HepG2 (cell line): ENCODE results near the gene DHRS1. TPM values are rescaled to one million over a fixed set of nuclear protein-coding genes. Genes with fewer than 3 reads are reported as not detected.
A peak's percentile ranks its signal among the peaks of the same experiment; 100 is the strongest.

Experiments used
- CCDC6 ChIP-seq: sonication (generic); formaldehyde crosslinking; IDR thresholded peaks from 2 replicates; pipeline ENCODE4 v1.8.1; 2022; ENCODE audit warnings: mild to moderate bottlenecking, missing genetic modification reagents, moderate library complexity
- EHMT2 ChIP-seq: fragments of 200-600 bp; sonication (generic); IDR thresholded peaks from 2 replicates; pipeline ENCODE4 v1.7.0; 2017; ENCODE audit warnings: antibody characterized with exemption, low read depth, low read length, borderline replicate concordance
- HDAC6 ChIP-seq: fragments of 200-600 bp; sonication (generic); IDR thresholded peaks from 2 replicates; pipeline ENCODE4 v1.7.0; 2017; ENCODE audit warnings: mild to moderate bottlenecking, antibody characterized with exemption, low read length, low read depth
- HNRNPL ChIP-seq: fragments of 200-400 bp; formaldehyde crosslinking; IDR thresholded peaks from 2 replicates; pipeline ENCODE4 v1.6.1; 2017; ENCODE audit warnings: mild to moderate bottlenecking, low read depth, low read length
- HOXA3 ChIP-seq: sonication (generic); formaldehyde crosslinking; IDR thresholded peaks from 2 replicates; pipeline ENCODE4 v1.5.0; 2020; ENCODE audit warnings: missing genetic modification reagents
- HOXA5 ChIP-seq: sonication (generic); formaldehyde crosslinking; IDR thresholded peaks from 2 replicates; pipeline ENCODE4 v1.4.0; 2020; ENCODE audit warnings: missing genetic modification reagents
- KDM1A ChIP-seq: IDR thresholded peaks from 2 replicates; pipeline ENCODE4 v1.6.1; 2016; ENCODE audit warnings: missing compliant biosample characterization
- MAFF ChIP-seq: IDR thresholded peaks from 2 replicates; pipeline ENCODE4 v1.6.1; 2011; ENCODE audit warnings: low read depth, low read length, improper control_type of control experiment
- MEF2D ChIP-seq: sonication (generic); formaldehyde crosslinking; IDR thresholded peaks from 2 replicates; pipeline ENCODE4 v1.5.1; 2020; ENCODE audit warnings: mild to moderate bottlenecking, missing genetic modification reagents
- MXI1 ChIP-seq: IDR thresholded peaks from 3 replicates; pipeline ENCODE4 v1.6.1; 2012; ENCODE audit warnings: low read depth, low read length, inconsistent platforms, borderline replicate concordance
- POLR2AphosphoS5 ChIP-seq: IDR thresholded peaks from 2 replicates; pipeline ENCODE4 v1.6.1; 2012; ENCODE audit warnings: low read depth, low read length
- RBM22 ChIP-seq: fragments of 200-400 bp; formaldehyde crosslinking; optimal IDR thresholded peaks from 2 replicates; pipeline ENCODE3; 2017; ENCODE audit warnings: mild to moderate bottlenecking, low read length, moderate library complexity
- SRSF9 ChIP-seq: fragments of 200-400 bp; formaldehyde crosslinking; IDR thresholded peaks from 2 replicates; pipeline ENCODE4 v1.6.1; 2018; ENCODE audit warnings: borderline replicate concordance, mild to moderate bottlenecking, low read depth, low read length; ENCODE audit not compliant: insufficient read depth, poor library complexity, severe bottlenecking
- TFDP2 ChIP-seq: sonication (generic); formaldehyde crosslinking; IDR thresholded peaks from 2 replicates; pipeline ENCODE4 v1.4.0; 2020; ENCODE audit warnings: missing genetic modification reagents
- XBP1 ChIP-seq: sonication (generic); formaldehyde crosslinking; IDR thresholded peaks from 2 replicates; pipeline ENCODE4 v1.5.0; 2020; ENCODE audit warnings: missing genetic modification reagents
- ZBTB7A ChIP-seq: sonication (generic); formaldehyde crosslinking; IDR thresholded peaks from 2 replicates; pipeline ENCODE4 v1.8.0; 2022; ENCODE audit warnings: mild to moderate bottlenecking, missing genetic modification reagents
- ZNF235 ChIP-seq: sonication (generic); formaldehyde crosslinking; IDR thresholded peaks from 2 replicates; pipeline ENCODE4 v1.8.1; 2023; ENCODE audit warnings: mild to moderate bottlenecking, missing genetic modification reagents, borderline replicate concordance
- ZNF275 ChIP-seq: sonication (generic); formaldehyde crosslinking; IDR thresholded peaks from 2 replicates; pipeline ENCODE4 v1.8.0; 2022; ENCODE audit warnings: missing genetic modification reagents, mild to moderate bottlenecking, inconsistent platforms, borderline replicate concordance
- ZNF543 ChIP-seq: sonication (generic); formaldehyde crosslinking; IDR thresholded peaks from 2 replicates; pipeline ENCODE4 v1.4.0; 2020; ENCODE audit warnings: mild to moderate bottlenecking, missing genetic modification reagents
- ZNF678 ChIP-seq: sonication (generic); formaldehyde crosslinking; IDR thresholded peaks from 2 replicates; pipeline ENCODE4 v1.4.0; 2020; ENCODE audit warnings: mild to moderate bottlenecking, missing genetic modification reagents
- ZNF816 ChIP-seq: sonication (generic); formaldehyde crosslinking; IDR thresholded peaks from 2 replicates; pipeline ENCODE4 v1.8.0; 2022; ENCODE audit warnings: missing genetic modification reagents, mild to moderate bottlenecking, borderline replicate concordance
- ZNF878 ChIP-seq: sonication (generic); formaldehyde crosslinking; IDR thresholded peaks from 2 replicates; pipeline ENCODE4 v1.8.1; 2023; ENCODE audit warnings: mild to moderate bottlenecking, missing genetic modification reagents, moderate library complexity
- ZNF879 ChIP-seq: sonication (generic); formaldehyde crosslinking; IDR thresholded peaks from 2 replicates; pipeline ENCODE4 v1.8.1; 2023; ENCODE audit warnings: missing genetic modification reagents
- polyA plus RNA-seq, 8 experiments: library from polyadenylated mRNA; depleted of rRNA in 3 of 8; stranded (reverse) in 7 of 8; unstranded in 1 of 8; fragments of >200 nt; fragmentation: Illumina TruSeq in 4 of 8; extraction: Trizol in 4 of 8; gene quantifications; 2 replicates each; pipeline versions ENCODE4 v1.2.1 to v1.2.3, GENCODE V29; 2011 to 2016; ENCODE audit warnings: low read depth in 4 of 8, missing spikeins in 1 of 8, mixed read lengths in 1 of 8; ENCODE audit not compliant: insufficient read depth in 1 of 8
- total RNA-seq, 5 experiments: library from RNA; depleted of rRNA; stranded (reverse); fragments of >200 nt; fragmentation: Illumina TruSeq; extraction: Trizol; gene quantifications; 2 replicates each; pipeline ENCODE4 v1.2.3, GENCODE V29; 2016; ENCODE audit warnings: low read depth in 1 of 5
- TF ChIP-seq, protein P1 (sequence below): sonication (generic); formaldehyde crosslinking; IDR thresholded peaks from 2 replicates; pipeline ENCODE4 v1.4.0; 2020; ENCODE audit warnings: missing genetic modification reagents
- TF ChIP-seq, protein P2 (sequence below): fragments of 450-650 bp; IDR thresholded peaks from 2 replicates; pipeline ENCODE4 v1.6.1; 2017; ENCODE audit warnings: mild to moderate bottlenecking

DHRS1 gene
- total and polyA plus RNA-seq, 2 of the 13 experiments (the other 11 are each of a cell fraction or from before 2014, with no cell fraction given), result 49.8 to 60.8 TPM

- peak; percentile 99 for TF ChIP-seq MXI1
- peak; percentile 96 for TF ChIP-seq TFDP2 (CRISPR knock-in tag)
- peak; percentile 98 for TF ChIP-seq HOXA5 (CRISPR knock-in tag)
- peak; percentile 94; the same call in 1 of the 2 replicates for TF ChIP-seq ZNF235 (CRISPR knock-in tag)
- peak; percentile 99 for TF ChIP-seq HOXA3 (CRISPR knock-in tag)
- peak; percentile 96 for TF ChIP-seq POLR2AphosphoS5
- peak; percentile 98 for TF ChIP-seq MEF2D (CRISPR knock-in tag)
- TF ChIP-seq SRSF9, result no peak
- TF ChIP-seq, protein P1, sequence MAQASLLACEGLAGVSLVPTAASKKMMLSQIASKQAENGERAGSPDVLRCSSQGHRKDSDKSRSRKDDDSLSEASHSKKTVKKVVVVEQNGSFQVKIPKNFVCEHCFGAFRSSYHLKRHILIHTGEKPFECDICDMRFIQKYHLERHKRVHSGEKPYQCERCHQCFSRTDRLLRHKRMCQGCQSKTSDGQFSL, result peak; percentile 55
- TF ChIP-seq KDM1A, result peak; percentile 6; the same call in 1 of the 2 replicates
- no peak for TF ChIP-seq ZNF878
- TF ChIP-seq ZNF816 (CRISPR knock-in tag), result peak; percentile 97
- TF ChIP-seq ZNF678 (CRISPR knock-in tag), result peak; percentile 87; the same call in 1 of the 2 replicates
- TF ChIP-seq ZNF543 (CRISPR knock-in tag), result peak; percentile 95
- TF ChIP-seq MAFF, result no peak; the same call in 1 of the 2 replicates
- 0 out of 2 replicates have a peak, but pooled peaks have one; percentile 74 for TF ChIP-seq HNRNPL
- TF ChIP-seq XBP1 (CRISPR knock-in tag), result 0 out of 2 replicates have a peak, but pooled peaks have one; percentile 54
- TF ChIP-seq ZNF879 (CRISPR knock-in tag), result no peak; the same call in 1 of the 2 replicates
- peak; percentile 12 for TF ChIP-seq RBM22
- peak; percentile 76 for TF ChIP-seq ZBTB7A (CRISPR knock-in tag)
- peak; percentile 99 for TF ChIP-seq ZNF275 (CRISPR knock-in tag)
- TF ChIP-seq HDAC6, result 0 out of 2 replicates have a peak, but pooled peaks have one; percentile 73
- no peak for TF ChIP-seq EHMT2
- no peak for TF ChIP-seq CCDC6 (CRISPR knock-in tag)
- TF ChIP-seq, protein P2, sequence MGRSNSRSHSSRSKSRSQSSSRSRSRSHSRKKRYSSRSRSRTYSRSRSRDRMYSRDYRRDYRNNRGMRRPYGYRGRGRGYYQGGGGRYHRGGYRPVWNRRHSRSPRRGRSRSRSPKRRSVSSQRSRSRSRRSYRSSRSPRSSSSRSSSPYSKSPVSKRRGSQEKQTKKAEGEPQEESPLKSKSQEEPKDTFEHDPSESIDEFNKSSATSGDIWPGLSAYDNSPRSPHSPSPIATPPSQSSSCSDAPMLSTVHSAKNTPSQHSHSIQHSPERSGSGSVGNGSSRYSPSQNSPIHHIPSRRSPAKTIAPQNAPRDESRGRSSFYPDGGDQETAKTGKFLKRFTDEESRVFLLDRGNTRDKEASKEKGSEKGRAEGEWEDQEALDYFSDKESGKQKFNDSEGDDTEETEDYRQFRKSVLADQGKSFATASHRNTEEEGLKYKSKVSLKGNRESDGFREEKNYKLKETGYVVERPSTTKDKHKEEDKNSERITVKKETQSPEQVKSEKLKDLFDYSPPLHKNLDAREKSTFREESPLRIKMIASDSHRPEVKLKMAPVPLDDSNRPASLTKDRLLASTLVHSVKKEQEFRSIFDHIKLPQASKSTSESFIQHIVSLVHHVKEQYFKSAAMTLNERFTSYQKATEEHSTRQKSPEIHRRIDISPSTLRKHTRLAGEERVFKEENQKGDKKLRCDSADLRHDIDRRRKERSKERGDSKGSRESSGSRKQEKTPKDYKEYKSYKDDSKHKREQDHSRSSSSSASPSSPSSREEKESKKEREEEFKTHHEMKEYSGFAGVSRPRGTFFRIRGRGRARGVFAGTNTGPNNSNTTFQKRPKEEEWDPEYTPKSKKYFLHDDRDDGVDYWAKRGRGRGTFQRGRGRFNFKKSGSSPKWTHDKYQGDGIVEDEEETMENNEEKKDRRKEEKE, result no peak
Measured at GRCh38 chr14:24299255-24300191, at the start of gene DHRS1, which contains the start of gene NOP9 (continued).
